Dermis blood vessel endothelial cell (primary cell): ENCODE data around the gene PRSS56. TPM values are rescaled to one million over a fixed set of nuclear protein-coding genes. Genes with fewer than 3 reads are reported as not detected.
"Not testable (repeated sequence)": the region's sequence is repeated elsewhere in the genome, so short reads cannot be mapped to it uniquely, and the experiment has no call there.

Source experiments
- DNase-seq: peaks from one replicate; pipeline ENCODE4 v3.0.0; 2010
- total RNA-seq: library from RNA; depleted of rRNA; stranded (reverse); fragments of >200 nt; gene quantifications from 2 replicates; pipeline ENCODE4 v1.2.3, GENCODE V29; 2014

Gene PRSS56
- total RNA-seq, 1 donor from 2014 or later, result not detected

DNA sequence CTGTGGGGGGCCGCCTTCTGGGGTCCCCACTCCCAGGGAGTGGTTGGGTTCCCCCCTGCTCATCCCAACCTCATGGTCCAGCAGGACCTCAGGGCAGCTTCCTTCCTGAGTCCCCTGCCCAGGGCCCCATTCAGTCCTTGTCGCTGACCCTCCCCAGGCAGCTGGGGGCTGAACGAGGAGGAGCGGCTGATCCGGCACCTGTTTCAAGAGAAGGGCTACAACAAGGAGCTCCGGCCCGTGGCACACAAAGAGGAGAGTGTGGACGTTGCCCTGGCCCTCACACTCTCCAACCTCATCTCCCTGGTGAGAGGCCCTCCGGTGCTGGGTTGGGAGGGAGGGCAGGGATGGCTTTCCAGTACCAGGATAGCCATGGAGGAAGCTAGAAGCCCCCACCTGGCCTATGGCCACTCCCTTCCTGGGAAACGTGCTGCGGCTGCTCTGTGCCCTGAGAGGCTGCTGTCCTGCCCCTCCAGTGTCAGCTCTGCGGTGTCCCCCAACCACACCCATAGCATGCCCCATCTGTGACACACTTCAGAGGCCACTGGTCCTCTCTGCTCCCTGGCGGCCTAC lies 6.3 kb downstream of the PRSS56 start:
- no peak for DNase-seq

DNA sequence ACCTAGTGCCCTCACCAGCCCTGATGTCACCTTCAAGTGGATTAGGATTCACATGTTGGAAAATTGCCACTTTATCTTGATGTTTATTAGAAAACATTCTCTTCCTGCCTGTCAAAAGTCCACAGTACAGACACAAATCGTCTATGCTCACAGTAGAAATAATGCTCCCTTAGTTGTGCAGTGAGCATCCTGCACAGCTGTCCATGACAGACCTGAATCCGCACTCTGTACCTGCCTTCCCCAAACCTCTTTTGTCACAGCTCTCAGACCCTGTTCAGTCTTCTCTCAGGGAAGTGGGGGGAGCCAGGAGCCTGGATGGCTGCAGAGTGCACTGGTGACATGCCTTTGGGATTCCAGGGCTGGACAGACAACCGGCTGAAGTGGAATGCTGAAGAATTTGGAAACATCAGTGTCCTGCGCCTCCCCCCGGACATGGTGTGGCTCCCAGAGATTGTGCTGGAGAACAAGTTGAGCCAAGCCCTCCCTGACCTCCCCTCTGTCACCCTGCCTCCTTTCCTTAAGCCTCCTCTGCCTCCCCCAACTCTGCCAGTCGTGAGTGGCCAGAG lies 7.8 kb downstream of the PRSS56 start:
- DNase-seq, result no peak

DNA sequence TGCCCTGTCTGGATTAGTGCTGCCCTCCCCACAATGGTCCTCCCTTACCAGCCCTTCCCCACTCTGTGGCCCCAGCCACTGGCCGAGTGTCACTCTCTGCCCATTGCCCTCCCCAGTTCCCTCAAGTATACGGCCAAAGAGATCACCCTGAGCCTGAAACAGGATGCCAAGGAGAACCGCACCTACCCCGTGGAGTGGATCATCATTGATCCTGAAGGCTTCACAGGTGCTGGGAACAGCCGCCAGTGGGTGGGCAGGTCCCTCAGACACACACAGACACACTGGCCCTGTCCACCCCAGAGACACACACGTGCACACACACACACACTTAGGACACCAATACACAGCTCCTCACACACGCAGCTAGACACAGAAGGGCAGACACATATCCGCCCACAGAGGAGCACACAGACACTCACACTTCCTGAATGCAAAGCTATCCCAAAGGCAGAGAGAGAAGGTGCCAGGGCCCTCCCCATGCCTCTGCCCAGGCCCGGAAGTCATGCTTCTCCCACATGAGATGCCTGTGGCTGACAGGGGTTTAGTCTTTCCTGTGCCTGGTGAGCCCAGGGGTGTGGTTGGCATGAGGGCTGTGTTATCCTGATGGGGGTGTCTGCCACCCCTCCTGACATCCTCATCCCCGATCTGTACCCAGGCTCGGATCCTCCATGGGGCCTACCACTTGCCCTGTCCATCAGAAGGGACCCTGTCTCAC lies 8.7 kb downstream of the PRSS56 start:
- DNase-seq, result no peak

DNA sequence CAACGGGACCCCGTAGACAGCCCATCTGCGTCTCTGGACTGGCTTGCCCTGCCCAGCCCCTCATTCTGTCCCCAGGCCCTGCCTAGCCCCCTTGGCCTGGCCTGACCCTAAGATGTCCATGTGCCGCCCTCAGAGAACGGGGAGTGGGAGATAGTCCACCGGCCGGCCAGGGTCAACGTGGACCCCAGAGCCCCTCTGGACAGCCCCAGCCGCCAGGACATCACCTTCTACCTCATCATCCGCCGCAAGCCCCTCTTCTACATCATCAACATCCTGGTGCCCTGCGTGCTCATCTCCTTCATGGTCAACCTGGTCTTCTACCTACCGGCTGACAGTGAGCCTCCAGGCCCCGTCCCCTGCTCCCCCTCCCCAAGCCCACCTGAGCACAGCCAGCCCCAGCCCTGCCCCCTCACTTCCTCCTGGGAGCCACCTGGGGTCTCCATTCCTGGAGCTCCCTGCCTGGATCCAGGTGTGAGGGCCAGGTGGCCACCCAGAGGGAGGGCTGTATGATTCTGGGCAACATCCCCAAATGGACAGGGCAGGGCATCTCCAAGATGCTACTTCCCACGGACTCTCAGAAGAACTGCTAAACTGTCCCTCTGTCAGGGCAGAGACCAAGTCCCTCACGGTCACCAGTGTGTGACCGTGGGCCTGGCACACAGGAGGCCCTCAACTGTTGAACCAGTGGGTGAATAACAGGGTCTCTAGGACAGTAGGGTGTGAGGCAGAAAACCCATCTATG lies 9.8 kb downstream of the PRSS56 start:
- no peak for DNase-seq

DNA sequence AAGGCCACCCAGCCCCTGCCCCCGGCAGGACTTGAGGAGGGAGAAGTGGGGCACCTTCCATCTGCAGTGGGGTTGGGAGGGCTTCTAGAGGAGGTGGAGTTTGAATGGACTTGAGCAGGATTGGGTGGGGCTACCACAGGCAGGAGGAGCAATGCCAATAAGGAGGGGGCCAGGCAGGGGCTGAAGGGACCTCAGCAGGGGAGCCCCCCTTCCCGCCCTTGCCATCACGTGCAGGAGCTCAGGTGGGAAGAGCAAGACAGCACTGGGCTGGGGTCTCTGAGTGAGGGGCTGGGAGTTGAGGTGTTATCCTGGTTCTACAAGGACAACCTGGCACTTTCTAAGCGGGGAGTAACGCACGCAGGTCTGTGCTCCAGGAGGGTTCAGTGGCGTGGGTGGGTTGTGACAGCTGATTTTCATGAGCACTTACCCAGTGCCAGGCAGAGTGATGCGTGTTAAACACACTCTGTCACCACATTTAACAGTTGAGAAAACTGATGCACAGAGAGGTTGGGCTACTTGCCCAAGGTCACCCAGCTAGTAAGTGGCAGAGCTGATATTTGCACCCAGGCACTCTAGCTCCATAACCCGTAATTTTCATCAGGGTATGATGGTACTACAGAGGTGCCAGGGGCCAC lies 10.6 kb downstream of the PRSS56 start:
- DNase-seq, result no peak

DNA sequence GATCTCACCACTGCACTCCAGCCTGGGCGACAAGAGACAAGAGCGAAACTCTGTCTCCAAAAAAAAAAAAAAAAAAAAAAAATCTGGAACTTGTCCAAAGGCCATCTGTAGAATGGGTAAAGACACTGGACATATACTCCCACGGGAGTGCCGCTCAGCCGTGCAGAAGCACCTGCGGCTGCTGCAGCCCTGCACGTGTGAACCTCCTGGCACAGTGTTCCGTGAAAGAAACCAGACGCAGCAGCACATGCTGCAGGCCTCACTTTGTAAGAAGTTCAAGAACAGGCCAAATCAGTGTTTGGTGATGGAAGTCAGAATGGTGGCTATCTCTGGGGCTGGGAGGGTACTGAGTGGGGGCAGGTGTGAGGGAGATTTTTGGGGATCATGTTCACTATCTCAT lies 12.2 kb downstream of the PRSS56 start:
- DNase-seq, result no peak

DNA sequence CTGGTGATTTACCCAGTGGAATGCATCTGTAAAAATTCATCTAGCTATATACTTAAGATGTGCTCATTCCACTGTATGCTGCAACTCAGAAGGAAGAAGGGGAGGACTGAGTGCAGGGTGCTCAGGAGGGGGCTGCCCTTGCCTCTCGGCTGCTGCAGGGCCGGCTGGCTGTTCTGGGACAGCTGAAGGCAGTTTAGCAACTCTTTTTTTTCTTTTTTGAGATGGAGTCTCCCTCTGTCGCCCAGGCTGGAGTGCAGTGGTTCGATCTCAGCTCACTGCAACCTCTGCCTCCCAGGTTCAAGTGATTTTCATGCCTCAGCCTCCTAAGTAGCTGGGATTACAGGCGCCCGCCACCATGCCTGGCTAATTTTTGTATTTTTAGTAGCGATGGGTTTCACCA lies 12.6 kb downstream of the PRSS56 start:
- not testable (repeated sequence) for DNase-seq

DNA sequence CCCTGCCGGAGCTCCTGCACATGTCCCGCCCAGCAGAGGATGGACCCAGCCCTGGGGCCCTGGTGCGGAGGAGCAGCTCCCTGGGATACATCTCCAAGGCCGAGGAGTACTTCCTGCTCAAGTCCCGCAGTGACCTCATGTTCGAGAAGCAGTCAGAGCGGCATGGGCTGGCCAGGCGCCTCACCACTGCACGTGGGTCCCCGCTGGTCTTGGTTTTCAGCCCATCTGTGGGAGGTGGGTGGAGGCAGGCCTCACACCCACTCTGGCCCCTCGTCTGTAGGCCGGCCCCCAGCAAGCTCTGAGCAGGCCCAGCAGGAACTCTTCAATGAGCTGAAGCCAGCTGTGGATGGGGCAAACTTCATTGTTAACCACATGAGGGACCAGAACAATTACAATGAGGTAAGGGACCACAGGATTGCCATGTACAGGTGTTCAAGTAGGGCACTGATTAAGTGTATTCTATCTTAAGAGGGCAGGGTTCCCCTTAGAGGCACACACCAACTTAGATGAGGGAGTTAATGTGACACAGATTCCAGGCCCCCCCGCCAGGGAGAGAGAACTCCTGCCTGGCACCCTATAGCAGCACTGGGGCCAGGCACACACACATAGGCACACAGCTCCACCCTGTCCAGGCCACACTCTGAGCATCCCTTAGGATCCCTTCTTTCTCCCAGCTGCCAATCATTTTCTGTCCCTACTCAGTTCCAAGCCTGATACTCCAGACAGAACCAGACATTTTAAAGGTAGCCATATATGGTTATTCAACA lies 13.9 kb downstream of the PRSS56 start:
- DNase-seq, result no peak

DNA sequence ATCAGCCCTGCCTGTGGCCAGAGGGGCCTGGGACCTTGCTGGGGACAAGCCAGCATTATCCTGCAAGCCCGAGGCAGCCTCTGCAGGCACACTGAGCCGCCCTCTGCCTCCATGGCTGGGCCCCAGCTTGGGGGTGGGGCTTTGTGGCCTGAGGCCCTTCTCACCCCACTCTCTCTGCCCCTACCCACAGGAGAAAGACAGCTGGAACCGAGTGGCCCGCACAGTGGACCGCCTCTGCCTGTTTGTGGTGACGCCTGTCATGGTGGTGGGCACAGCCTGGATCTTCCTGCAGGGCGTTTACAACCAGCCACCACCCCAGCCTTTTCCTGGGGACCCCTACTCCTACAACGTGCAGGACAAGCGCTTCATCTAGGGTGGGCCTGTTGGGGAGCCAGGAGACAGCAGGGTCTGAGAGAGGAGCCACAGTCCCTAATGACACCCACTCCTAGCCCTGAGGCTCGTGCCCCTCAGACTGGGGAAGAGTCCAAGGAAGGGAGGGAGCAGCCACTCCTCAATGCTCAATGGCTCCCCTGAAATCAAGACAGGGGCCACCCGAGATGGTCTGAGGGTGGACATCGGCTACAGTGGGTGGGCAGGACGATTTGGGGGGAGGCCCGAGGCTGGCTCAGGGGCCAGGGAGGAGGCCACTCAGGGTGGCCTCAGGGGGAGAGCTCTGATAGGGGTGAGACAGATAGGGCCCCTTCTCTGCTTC lies 14.9 kb downstream of the PRSS56 start:
- DNase-seq, result no peak

DNA sequence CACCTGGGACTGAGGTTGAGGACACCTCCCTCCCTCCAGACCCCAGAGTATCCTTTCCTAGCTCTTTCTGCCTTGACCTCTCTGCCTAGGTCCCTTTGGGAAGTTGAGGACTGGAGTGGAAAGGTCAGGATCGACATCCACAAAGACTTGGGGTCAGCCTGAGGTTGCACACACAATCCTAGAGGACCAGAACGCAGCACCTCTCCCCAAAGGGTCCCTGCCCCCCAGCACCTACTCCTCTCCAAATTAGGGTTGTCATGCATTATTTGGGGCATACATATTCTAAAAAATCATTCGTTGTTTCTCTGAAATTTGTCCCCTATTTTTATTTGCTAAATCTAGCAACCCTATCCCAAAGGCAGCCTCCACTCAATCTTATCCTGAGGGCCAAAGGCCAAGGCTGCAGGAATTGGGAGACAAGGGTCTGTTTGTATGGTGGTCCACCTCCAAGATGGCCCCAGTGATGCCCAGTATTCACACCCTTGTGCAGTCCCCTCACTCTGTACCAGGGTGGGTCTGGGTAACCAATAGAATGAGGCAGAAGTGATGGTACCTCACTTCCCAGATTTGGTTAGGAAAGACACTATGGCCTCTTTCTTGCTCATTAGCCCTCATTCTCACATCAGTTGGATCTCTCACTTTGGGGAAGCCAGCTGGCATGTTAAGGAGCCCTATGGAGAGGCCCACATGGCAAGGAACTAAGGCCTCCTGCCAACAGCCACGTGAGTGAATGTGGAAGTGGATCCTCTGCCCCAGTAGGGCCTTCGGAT lies 15.8 kb downstream of the PRSS56 start:
- DNase-seq, result no peak

DNA sequence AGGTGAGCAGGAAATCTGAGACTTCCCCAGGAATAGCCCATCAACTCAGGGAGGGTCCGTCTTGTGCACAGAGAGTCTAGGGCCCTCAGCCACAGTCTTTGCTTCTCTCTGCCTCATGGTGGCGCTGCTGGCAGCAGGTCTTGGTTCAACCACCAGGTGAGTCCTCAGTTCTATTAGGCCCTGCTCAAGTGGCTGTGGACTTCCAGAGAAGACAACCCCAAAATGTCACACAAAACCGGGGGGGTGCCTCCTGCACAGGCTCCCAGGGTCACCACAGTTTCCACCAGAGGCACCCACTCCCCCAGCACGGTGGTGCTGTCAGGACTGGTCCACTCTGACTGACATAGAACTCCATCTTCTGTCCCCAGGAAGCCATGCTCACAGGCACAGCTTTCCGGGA lies 16.9 kb downstream of the PRSS56 start:
- peak; percentile 23 for DNase-seq

DNA sequence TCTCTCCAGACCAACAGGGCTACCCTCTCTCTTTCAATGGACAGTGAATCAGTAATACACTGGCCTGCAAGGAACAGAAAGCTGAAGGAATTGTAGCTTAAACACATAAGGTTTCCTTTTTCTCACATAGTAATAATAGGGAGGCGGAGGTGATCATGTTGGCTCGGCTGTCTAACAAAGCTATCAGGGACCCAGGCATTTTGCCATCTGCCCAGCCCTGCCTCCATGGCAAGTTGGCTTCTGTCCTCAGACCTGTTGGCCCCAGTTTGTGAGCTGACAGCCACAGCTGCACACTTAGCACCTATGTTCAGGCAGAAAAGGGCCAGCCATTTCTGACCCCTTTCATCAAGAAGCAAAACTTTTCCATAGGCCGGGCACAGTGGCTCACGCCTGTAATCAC lies 17.3 kb downstream of the PRSS56 start:
- DNase-seq, result no peak

DNA sequence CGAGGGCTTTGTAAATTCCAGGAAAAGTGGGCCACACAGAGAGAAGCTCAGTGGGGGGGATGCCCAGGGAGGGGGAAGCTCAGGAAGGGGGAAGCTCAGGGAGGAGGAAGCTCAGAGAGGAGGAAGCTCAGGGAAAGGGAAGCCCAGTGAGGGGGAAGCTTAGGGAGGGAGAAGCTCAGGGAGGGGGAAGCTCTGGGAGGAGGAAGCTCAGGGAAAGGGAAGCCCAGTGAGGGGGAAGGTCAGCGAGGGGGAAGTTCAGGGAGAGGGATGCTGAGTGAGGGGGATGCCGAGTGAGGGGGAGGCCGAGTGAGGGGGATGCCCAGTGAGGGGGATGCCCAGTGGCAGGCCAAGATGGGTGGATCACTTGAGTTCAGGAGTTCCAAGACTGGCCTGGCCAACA lies 18.5 kb downstream of the PRSS56 start:
- no peak for DNase-seq

DNA sequence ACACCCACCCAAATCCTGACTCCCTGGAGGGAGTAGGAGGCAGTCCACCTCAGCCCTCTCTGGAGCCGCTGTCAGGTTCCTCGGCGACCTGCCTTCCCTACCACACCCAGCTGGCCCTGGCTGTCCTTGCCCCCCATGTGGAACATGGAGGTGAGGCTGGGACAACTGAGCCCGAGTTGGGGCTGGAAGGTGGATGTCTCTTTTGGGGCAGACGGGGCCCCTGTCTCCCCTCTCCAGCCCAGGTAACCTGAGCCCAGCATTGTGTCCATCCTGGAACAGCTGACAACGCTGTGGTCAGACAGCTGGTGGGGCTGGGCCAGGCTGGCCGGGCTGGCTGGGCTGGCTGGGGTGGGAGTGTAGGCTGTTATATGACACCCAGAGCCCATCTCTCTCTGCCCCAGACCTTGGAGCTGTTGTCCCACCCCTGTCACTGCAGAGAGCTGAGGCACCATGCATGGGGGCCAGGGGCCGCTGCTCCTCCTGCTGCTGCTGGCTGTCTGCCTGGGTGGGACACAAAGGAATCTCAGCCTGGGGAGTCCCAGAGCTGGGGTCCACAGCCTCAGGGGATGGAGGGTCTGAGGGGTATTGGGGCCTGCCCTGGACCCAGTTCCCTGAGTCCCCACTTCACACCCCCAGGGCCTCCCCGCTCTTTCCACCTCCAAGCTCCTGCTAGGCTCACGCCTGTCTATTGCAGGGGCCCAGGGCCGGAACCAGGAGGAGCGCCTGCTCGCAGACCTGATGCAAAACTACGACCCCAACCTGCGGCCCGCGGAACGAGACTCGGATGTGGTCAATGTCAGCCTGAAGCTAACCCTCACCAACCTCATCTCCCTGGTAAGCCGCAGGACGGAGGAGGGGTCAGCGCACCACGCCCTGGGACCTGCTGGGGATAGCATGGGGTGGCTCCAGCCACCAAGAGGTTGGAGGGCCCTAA lies 19.4 kb downstream of the PRSS56 start, which contains the start of gene CHRNG:
TSS of gene CHRNG (plus strand) at position 395 of the 934 bp plus-strand sequence. CDS start at position 451, 56 bp downstream.
- no peak for DNase-seq

DNA sequence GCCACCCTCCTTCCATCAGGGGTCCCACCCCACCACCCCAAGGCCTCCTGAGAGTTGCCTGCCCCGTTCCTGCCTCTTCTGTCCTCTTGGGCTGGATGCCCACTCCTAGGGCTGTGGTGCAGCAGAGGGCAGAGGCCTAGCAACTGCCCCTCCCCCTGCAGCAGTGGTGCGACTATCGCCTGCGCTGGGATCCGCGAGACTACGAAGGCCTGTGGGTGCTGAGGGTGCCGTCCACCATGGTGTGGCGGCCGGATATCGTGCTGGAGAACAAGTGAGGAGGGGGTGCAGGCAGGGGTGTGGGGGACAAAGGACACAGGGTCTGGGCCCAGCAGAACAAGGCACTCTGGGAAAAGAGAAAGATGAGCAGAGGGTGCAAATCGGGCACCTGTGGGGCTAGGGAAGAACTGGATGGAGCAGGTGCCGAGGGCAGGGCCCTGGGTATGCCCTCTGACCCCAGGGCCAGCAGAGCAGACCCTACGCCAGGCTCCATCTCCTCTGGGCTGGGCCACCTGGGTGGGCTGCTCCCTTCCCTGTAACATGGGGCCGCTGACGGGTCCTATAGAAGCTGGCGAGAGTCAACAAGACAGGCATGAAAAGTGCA lies 20.4 kb downstream of the PRSS56 start:
- no peak for DNase-seq

DNA sequence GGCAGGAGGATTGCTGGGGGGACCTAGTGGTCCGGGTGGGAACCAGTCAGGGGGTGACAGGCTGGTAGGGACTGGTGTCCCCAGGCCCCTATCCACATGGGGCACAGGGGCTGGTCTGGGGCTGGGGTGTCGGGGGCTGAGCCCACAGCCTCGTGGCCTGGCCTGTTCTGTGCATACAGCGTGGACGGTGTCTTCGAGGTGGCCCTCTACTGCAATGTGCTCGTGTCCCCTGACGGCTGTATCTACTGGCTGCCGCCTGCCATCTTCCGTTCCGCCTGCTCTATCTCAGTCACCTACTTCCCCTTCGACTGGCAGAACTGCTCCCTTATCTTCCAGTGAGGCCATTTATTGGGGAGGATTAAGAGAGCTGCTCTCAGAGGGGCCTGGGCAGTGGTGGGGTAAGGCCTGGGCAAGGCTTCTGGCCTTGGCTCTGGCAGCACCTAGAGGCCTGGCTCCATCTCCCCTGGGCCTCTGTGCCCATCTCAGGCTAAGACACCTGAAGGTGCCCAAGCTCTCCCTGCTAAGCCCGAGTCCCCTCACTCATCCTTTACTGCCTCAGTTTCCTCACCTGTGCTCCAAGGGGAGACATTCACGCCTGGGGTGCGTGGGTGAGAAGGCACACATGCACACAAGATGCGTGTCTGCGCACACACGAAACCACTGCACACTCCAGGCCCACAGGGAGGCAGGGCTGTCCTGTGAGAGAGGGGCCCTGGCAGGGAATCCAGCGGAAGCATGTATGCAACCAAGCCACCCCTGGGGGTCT lies 21.2 kb downstream of the PRSS56 start:
- DNase-seq, result no peak

DNA sequence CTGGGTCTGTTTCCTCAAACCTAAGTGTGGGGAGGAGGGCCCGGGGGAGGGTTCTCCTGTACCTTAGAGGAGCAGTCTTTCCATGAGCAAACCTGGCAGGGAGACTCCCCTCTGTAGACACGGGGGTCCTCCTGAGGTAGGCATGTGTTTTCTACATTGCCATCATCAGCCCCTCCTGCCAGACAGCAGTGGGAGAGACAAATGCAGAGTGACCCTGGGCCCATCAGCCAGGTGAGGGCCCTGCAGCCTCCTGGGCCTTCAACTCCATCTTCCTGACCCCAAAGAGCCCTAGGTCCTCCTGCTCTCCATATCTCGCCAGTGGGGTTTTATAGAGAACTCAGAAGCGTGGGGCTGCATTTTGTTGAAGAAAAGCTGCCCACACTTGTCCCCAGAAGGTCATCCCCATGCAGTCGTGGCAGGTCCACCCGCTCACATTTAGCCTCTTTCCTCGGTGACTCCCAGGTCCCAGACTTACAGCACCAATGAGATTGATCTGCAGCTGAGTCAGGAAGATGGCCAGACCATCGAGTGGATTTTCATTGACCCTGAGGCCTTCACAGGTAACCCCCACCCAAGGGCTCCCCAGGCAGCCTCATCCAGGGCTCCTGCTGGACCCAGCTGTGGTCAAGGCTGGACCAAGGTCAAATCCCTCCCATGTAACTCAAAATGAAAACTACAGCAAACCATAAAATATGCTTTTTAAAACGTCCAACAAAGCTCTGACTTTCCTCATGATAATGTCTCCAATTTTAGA lies 21.9 kb downstream of the PRSS56 start:
- no peak for DNase-seq
